HepG2 (cell line): ENCODE measurements around the gene PRR22. TPM values are rescaled to one million over a fixed set of nuclear protein-coding genes. Genes with fewer than 3 reads are reported as not detected.

ENCODE experiments used
- AGO2 ChIP-seq: fragments of 200-400 bp; formaldehyde crosslinking; optimal IDR thresholded peaks from 2 replicates; pipeline ENCODE3; 2017; ENCODE audit warnings: mild to moderate bottlenecking, low read depth, low read length, moderate library complexity
- ARNTL ChIP-seq: sonication (generic); formaldehyde crosslinking; IDR thresholded peaks from 2 replicates; pipeline ENCODE4 v1.4.0; 2020; ENCODE audit warnings: mild to moderate bottlenecking, missing genetic modification reagents
- BHLHE40 ChIP-seq: IDR thresholded peaks from 2 replicates; pipeline ENCODE4 v1.6.1; 2011; ENCODE audit warnings: low read length, improper control_type of control experiment
- EEA1 ChIP-seq: sonication (generic); formaldehyde crosslinking; IDR thresholded peaks from 2 replicates; pipeline ENCODE4 v1.5.1; 2020; ENCODE audit warnings: mild to moderate bottlenecking, missing genetic modification reagents, borderline replicate concordance
- HNF4A ChIP-seq: sonication (generic); formaldehyde crosslinking; IDR thresholded peaks from 2 replicates; pipeline ENCODE4 v1.4.0; 2020; ENCODE audit warnings: missing genetic modification reagents
- NR2F1 ChIP-seq, 2 experiments: fragments of 450-650 bp in 1 of 2; formaldehyde crosslinking in 1 of 2; IDR thresholded peaks; 2 replicates each; pipeline versions ENCODE4 v1.5.0 to v1.6.1; 2016 to 2020; ENCODE audit warnings: mild to moderate bottlenecking in 1 of 2, missing compliant biosample characterization in 1 of 2, missing genetic modification reagents in 1 of 2, moderate library complexity in 1 of 2
- PHF20 ChIP-seq: sonication (generic); formaldehyde crosslinking; IDR thresholded peaks from 2 replicates; pipeline ENCODE4 v1.5.0; 2020; ENCODE audit warnings: mild to moderate bottlenecking, missing genetic modification reagents
- RBM22 ChIP-seq: fragments of 200-400 bp; formaldehyde crosslinking; optimal IDR thresholded peaks from 2 replicates; pipeline ENCODE3; 2017; ENCODE audit warnings: mild to moderate bottlenecking, low read length, moderate library complexity
- SP140L ChIP-seq: sonication (generic); formaldehyde crosslinking; IDR thresholded peaks from 2 replicates; pipeline ENCODE4 v1.4.0; 2020; ENCODE audit warnings: missing genetic modification reagents, borderline replicate concordance
- ZFP1 ChIP-seq: IDR thresholded peaks from 2 replicates; pipeline ENCODE4 v1.6.1; 2016
- ZNF160 ChIP-seq: sonication (generic); formaldehyde crosslinking; IDR thresholded peaks from 2 replicates; pipeline ENCODE4 v1.8.0; 2022; ENCODE audit warnings: mild to moderate bottlenecking, inconsistent platforms, missing genetic modification reagents
- ZNF263 ChIP-seq: sonication (generic); formaldehyde crosslinking; IDR thresholded peaks from 2 replicates; pipeline ENCODE4 v1.4.0; 2020; ENCODE audit warnings: missing genetic modification reagents
- ZNF331 ChIP-seq: sonication (generic); formaldehyde crosslinking; IDR thresholded peaks from 2 replicates; pipeline ENCODE4 v1.4.0; 2020; ENCODE audit warnings: missing genetic modification reagents
- ZNF547 ChIP-seq: sonication (generic); formaldehyde crosslinking; IDR thresholded peaks from 2 replicates; pipeline ENCODE4 v1.5.1; 2020; ENCODE audit warnings: mild to moderate bottlenecking, missing genetic modification reagents
- ZNF670 ChIP-seq: sonication (generic); formaldehyde crosslinking; IDR thresholded peaks from 2 replicates; pipeline ENCODE4 v1.8.0; 2022; ENCODE audit warnings: mild to moderate bottlenecking, missing genetic modification reagents, borderline replicate concordance
- ZNF672 ChIP-seq: sonication (generic); formaldehyde crosslinking; IDR thresholded peaks from 2 replicates; pipeline ENCODE4 v1.8.1; 2022; ENCODE audit warnings: missing genetic modification reagents
- ZNF83 ChIP-seq: sonication (generic); formaldehyde crosslinking; IDR thresholded peaks from 2 replicates; pipeline ENCODE4 v1.4.0; 2020; ENCODE audit warnings: missing genetic modification reagents, mild to moderate bottlenecking, borderline replicate concordance
- polyA plus RNA-seq, 8 experiments: library from polyadenylated mRNA; depleted of rRNA in 3 of 8; stranded (reverse) in 7 of 8; unstranded in 1 of 8; fragments of >200 nt; fragmentation: Illumina TruSeq in 4 of 8; extraction: Trizol in 4 of 8; gene quantifications; 2 replicates each; pipeline versions ENCODE4 v1.2.1 to v1.2.3, GENCODE V29; 2011 to 2016; ENCODE audit warnings: low read depth in 4 of 8, missing spikeins in 1 of 8, mixed read lengths in 1 of 8; ENCODE audit not compliant: insufficient read depth in 1 of 8
- total RNA-seq, 5 experiments: library from RNA; depleted of rRNA; stranded (reverse); fragments of >200 nt; fragmentation: Illumina TruSeq; extraction: Trizol; gene quantifications; 2 replicates each; pipeline ENCODE4 v1.2.3, GENCODE V29; 2016; ENCODE audit warnings: low read depth in 1 of 5
- TF ChIP-seq, protein P1 (sequence below): sonication (generic); IDR thresholded peaks from 2 replicates; pipeline ENCODE4 v1.6.1; 2016; ENCODE audit warnings: low read depth, borderline replicate concordance
- TF ChIP-seq, protein P2 (sequence below): sonication (generic); formaldehyde crosslinking; IDR thresholded peaks from 2 replicates; pipeline ENCODE4 v1.8.0; 2022; ENCODE audit warnings: mild to moderate bottlenecking, missing genetic modification reagents, moderate library complexity
- TF ChIP-seq, protein P3 (sequence below): sonication (generic); formaldehyde crosslinking; IDR thresholded peaks from 2 replicates; pipeline ENCODE4 v1.5.0; 2020; ENCODE audit warnings: mild to moderate bottlenecking, low read depth, missing genetic modification reagents, borderline replicate concordance
- TF ChIP-seq, protein P4 (sequence below): sonication (generic); formaldehyde crosslinking; IDR thresholded peaks from 2 replicates; pipeline ENCODE4 v1.4.0; 2020; ENCODE audit warnings: missing genetic modification reagents, borderline replicate concordance
- TF ChIP-seq, protein P5 (sequence below): sonication (generic); formaldehyde crosslinking; IDR thresholded peaks from 2 replicates; pipeline ENCODE4 v1.5.1; 2020; ENCODE audit warnings: missing genetic modification reagents, mild to moderate bottlenecking, borderline replicate concordance
- TF ChIP-seq, protein P6 (sequence below): sonication (generic); formaldehyde crosslinking; IDR thresholded peaks from 2 replicates; pipeline ENCODE4 v1.5.1; 2020; ENCODE audit warnings: mild to moderate bottlenecking, missing genetic modification reagents, moderate library complexity

Gene PRR22
- total and polyA plus RNA-seq, 2 of the 13 experiments (the other 11 are each of a cell fraction or from before 2014, with no cell fraction given), result 0.84 to 2.3 TPM

DNA sequence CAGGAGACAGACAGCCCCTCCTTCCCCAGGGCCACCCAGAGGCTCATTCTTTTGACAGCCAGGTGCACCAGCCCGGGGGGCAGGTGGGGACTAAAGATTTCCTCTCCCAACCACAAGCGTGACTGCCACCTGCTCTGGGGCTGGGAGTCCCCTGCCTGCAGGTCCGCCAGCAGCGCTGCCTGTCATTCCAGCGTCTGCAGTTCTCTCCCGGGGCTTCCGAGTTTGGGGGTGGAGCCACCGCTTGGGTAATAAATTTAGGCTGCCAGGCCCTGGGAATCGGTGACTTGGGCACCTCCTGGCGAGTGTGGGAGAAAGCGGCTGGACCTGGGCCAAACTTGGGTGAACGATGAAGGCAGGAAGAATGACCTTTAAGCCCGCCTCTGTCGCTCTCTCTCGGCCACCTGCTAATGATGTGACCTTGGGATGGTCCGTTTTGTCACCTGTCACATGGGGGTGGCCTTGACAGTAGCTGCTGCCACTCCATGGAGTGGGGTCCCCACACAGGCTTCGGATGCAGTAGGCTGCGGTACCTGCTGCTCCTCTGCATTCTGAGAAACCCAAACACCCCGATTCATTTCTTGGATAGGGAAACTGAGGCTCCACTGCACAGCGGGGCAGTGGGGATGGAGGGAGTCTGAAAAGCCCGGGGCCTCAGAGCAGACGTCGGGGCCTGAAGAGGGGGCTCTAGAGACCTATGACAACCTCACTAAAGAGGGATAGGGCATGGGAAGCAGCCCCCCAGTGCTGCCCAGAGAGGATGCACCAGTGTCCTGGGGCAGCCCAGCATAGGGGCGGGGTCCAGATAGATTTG, 42.2 kb upstream of the PRR22 start (continued):
- TF ChIP-seq, protein P1, sequence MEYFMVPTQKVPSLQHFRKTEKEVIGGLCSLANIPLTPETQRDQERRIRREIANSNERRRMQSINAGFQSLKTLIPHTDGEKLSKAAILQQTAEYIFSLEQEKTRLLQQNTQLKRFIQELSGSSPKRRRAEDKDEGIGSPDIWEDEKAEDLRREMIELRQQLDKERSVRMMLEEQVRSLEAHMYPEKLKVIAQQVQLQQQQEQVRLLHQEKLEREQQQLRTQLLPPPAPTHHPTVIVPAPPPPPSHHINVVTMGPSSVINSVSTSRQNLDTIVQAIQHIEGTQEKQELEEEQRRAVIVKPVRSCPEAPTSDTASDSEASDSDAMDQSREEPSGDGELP, result peak; percentile 85
- TF ChIP-seq ZNF263 (no peak), EEA1 (CRISPR knock-in tag) (no peak), ZNF160 (0 out of 2 replicates have a peak, but pooled peaks have one; percentile 22), ZNF547 (CRISPR knock-in tag) (peak; percentile 70; the same call in 1 of the 2 replicates), SP140L (CRISPR knock-in tag) (no peak), ZNF672 (CRISPR knock-in tag) (no peak), HNF4A (CRISPR knock-in tag) (peak; percentile 89), ZNF83 (CRISPR knock-in tag) (no peak), BHLHE40 (0 out of 2 replicates have a peak, but pooled peaks have one; percentile 29), ZFP1 (CRISPR knock-in tag) (no peak), ARNTL (CRISPR knock-in tag) (peak; percentile 73; the same call in 1 of the 2 replicates), AGO2 (peak; percentile 50), PHF20 (CRISPR knock-in tag) (0 out of 2 replicates have a peak, but pooled peaks have one; percentile 44), ZNF331 (CRISPR knock-in tag) (no peak), NR2F1 (CRISPR knock-in tag; IDR thresholded peaks at IDR 0.05) (no peak; a peak in 1 of 4 replicates), RBM22 (no peak), ZNF670 (no peak; the same call in 1 of the 2 replicates)
- TF ChIP-seq, protein P2, sequence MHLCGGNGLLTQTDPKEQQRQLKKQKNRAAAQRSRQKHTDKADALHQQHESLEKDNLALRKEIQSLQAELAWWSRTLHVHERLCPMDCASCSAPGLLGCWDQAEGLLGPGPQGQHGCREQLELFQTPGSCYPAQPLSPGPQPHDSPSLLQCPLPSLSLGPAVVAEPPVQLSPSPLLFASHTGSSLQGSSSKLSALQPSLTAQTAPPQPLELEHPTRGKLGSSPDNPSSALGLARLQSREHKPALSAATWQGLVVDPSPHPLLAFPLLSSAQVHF, result no peak
- TF ChIP-seq, protein P3, sequence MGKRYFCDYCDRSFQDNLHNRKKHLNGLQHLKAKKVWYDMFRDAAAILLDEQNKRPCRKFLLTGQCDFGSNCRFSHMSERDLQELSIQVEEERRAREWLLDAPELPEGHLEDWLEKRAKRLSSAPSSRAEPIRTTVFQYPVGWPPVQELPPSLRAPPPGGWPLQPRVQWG (CRISPR knock-in tag), result no peak
- TF ChIP-seq, protein P4, sequence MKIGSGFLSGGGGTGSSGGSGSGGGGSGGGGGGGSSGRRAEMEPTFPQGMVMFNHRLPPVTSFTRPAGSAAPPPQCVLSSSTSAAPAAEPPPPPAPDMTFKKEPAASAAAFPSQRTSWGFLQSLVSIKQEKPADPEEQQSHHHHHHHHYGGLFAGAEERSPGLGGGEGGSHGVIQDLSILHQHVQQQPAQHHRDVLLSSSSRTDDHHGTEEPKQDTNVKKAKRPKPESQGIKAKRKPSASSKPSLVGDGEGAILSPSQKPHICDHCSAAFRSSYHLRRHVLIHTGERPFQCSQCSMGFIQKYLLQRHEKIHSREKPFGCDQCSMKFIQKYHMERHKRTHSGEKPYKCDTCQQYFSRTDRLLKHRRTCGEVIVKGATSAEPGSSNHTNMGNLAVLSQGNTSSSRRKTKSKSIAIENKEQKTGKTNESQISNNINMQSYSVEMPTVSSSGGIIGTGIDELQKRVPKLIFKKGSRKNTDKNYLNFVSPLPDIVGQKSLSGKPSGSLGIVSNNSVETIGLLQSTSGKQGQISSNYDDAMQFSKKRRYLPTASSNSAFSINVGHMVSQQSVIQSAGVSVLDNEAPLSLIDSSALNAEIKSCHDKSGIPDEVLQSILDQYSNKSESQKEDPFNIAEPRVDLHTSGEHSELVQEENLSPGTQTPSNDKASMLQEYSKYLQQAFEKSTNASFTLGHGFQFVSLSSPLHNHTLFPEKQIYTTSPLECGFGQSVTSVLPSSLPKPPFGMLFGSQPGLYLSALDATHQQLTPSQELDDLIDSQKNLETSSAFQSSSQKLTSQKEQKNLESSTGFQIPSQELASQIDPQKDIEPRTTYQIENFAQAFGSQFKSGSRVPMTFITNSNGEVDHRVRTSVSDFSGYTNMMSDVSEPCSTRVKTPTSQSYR (CRISPR knock-in tag), result peak; percentile 45; the same call in 1 of the 2 replicates
- TF ChIP-seq, protein P5, sequence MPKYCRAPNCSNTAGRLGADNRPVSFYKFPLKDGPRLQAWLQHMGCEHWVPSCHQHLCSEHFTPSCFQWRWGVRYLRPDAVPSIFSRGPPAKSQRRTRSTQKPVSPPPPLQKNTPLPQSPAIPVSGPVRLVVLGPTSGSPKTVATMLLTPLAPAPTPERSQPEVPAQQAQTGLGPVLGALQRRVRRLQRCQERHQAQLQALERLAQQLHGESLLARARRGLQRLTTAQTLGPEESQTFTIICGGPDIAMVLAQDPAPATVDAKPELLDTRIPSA (CRISPR knock-in tag), result no peak
- TF ChIP-seq, protein P6, sequence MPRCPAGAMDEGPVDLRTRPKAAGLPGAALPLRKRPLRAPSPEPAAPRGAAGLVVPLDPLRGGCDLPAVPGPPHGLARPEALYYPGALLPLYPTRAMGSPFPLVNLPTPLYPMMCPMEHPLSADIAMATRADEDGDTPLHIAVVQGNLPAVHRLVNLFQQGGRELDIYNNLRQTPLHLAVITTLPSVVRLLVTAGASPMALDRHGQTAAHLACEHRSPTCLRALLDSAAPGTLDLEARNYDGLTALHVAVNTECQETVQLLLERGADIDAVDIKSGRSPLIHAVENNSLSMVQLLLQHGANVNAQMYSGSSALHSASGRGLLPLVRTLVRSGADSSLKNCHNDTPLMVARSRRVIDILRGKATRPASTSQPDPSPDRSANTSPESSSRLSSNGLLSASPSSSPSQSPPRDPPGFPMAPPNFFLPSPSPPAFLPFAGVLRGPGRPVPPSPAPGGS (CRISPR knock-in tag), result peak; percentile 46; the same call in 1 of the 2 replicates
